HepG2 (cell line): ENCODE data around the gene CAMK2D.
"Not testable (repeated sequence)": the region's sequence is repeated elsewhere in the genome, so short reads cannot be mapped to it uniquely, and the experiment has no call there.

Experiments used
- CBX5 ChIP-seq: sonication (generic); formaldehyde crosslinking; IDR thresholded peaks from 2 replicates; pipeline ENCODE4 v1.4.0; 2020; ENCODE audit warnings: missing genetic modification reagents, borderline replicate concordance
- DR1 ChIP-seq: sonication (generic); formaldehyde crosslinking; IDR thresholded peaks from 2 replicates; pipeline ENCODE4 v1.8.0; 2021; ENCODE audit warnings: mild to moderate bottlenecking, missing genetic modification reagents, inconsistent platforms
- JUN ChIP-seq: sonication (generic); formaldehyde crosslinking; IDR thresholded peaks from 2 replicates; pipeline ENCODE4 v1.4.0; 2020; ENCODE audit warnings: mild to moderate bottlenecking, missing genetic modification reagents
- SALL2 ChIP-seq: sonication (generic); formaldehyde crosslinking; IDR thresholded peaks from 2 replicates; pipeline ENCODE4 v1.8.1; 2023; ENCODE audit warnings: mild to moderate bottlenecking, missing genetic modification reagents, inconsistent platforms
- SMAD1 ChIP-seq: sonication (generic); formaldehyde crosslinking; IDR thresholded peaks from 2 replicates; pipeline ENCODE4 v1.4.0; 2020; ENCODE audit warnings: missing genetic modification reagents, low read depth, mild to moderate bottlenecking, borderline replicate concordance
- TF ChIP-seq, protein P1 (sequence below): sonication (generic); formaldehyde crosslinking; IDR thresholded peaks from 2 replicates; pipeline ENCODE4 v1.4.0; 2020; ENCODE audit warnings: missing genetic modification reagents, borderline replicate concordance
- TF ChIP-seq, protein P2 (sequence below): sonication (generic); formaldehyde crosslinking; IDR thresholded peaks from 2 replicates; pipeline ENCODE4 v1.5.0; 2020; ENCODE audit warnings: mild to moderate bottlenecking, missing genetic modification reagents, moderate library complexity

DNA sequence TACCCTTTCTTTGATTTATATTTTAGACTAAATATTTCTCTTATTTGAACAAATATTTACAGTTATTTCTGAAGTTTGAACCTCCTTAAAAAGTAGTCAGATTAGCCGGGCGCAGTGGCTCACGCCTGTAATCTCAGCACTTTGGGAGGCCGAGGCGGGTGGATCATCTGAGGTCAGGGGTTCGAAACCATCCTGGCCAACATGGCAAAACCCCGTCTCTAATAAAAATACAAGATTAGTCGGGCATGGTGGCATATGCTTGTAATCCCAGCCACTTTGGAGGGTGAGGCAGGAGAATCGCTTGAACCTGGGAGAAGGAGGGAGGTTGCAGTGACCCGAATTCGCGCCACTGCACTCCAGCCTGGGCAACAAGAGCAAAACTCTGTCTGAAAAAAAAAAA is 2.4 kb upstream of the CAMK2D start:
- TF ChIP-seq CBX5 (CRISPR knock-in tag); SALL2 (CRISPR knock-in tag); SMAD1; JUN; DR1 (CRISPR knock-in tag): not testable (repeated sequence)
- TF ChIP-seq, protein P1, sequence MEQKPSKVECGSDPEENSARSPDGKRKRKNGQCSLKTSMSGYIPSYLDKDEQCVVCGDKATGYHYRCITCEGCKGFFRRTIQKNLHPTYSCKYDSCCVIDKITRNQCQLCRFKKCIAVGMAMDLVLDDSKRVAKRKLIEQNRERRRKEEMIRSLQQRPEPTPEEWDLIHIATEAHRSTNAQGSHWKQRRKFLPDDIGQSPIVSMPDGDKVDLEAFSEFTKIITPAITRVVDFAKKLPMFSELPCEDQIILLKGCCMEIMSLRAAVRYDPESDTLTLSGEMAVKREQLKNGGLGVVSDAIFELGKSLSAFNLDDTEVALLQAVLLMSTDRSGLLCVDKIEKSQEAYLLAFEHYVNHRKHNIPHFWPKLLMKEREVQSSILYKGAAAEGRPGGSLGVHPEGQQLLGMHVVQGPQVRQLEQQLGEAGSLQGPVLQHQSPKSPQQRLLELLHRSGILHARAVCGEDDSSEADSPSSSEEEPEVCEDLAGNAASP (CRISPR knock-in tag): not testable (repeated sequence)
- TF ChIP-seq, protein P2, sequence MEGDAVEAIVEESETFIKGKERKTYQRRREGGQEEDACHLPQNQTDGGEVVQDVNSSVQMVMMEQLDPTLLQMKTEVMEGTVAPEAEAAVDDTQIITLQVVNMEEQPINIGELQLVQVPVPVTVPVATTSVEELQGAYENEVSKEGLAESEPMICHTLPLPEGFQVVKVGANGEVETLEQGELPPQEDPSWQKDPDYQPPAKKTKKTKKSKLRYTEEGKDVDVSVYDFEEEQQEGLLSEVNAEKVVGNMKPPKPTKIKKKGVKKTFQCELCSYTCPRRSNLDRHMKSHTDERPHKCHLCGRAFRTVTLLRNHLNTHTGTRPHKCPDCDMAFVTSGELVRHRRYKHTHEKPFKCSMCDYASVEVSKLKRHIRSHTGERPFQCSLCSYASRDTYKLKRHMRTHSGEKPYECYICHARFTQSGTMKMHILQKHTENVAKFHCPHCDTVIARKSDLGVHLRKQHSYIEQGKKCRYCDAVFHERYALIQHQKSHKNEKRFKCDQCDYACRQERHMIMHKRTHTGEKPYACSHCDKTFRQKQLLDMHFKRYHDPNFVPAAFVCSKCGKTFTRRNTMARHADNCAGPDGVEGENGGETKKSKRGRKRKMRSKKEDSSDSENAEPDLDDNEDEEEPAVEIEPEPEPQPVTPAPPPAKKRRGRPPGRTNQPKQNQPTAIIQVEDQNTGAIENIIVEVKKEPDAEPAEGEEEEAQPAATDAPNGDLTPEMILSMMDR (CRISPR knock-in tag): not testable (repeated sequence)
